NCI-H1436 (cell line): ENCODE measurements around the gene ZNF791.
"Not testable (repeated sequence)": the region's sequence is repeated elsewhere in the genome, so short reads cannot be mapped to it uniquely, and the experiment has no call there.

ENCODE experiments used
- DNase-seq: peaks from one replicate; lab custom pipeline; 2025; lab: John Stamatoyannopoulos, UW

ZNF791 gene

DNA sequence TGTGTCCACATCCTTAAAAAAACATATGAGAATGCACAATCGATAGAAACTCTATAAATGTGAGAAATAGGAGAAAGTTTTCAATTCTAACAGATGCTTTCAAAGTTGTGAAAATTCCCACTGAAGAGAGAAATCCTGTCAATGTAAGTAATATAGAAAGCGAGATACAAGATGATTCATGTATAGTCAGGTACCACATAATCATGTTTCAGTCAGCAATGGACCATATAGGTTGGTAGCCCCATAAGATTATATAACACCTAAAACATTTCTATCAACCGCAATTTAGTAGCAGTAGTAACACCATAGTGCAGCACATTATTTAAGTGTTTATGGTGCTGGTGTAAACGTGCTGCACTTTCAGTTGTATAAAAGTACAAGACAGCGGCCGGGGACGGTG lies 18.5 kb downstream of the ZNF791 start:
- no peak for DNase-seq

DNA sequence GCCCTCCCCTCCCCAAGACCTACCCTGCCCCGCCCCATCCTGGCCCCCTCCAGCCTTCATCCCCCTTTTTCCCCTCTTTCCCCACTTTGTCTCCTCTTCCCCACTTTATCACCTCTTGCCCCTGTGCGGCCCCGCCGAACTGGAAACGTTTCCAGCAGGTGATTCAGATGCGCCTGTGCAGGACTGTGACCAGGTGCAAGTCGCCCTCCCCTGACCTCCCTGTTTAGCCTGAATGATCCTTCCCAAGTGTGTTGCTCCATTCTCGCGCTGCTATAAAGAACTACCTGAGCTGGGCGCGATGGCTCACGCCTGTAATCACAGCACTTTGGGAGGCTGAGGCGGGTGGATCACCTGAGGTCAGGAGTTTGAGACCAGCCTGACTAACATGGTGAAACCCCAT lies 25.9 kb downstream of the ZNF791 start:
- DNase-seq = no peak

DNA sequence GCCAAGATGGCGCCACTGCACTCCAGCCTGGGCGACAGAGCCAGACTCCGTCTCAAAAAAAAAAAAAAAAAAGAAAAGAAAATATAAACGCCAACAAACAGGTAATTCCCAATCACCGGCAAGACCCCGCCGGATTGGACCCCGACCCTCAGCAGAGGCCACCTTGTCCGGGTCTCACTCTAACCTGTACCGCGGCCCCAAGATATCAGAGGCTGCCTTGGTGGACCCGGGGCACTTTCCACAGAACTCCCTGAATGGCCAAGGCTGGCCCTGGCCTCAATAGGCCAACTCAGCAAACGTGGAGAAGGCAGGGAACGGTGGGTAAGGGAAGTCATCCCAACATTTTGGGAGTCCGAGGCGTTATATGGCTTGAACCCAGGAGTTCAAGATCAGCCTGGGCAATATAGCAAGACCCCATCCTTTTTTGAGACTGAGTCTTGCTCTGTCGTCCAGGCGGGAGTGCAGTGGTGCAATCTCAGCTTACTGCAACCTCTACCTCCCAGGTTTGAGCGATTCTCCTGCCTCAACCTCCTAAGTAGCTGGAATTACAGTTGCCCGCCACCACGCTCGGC lies 28.0 kb downstream of the ZNF791 start:
- no peak for DNase-seq

DNA sequence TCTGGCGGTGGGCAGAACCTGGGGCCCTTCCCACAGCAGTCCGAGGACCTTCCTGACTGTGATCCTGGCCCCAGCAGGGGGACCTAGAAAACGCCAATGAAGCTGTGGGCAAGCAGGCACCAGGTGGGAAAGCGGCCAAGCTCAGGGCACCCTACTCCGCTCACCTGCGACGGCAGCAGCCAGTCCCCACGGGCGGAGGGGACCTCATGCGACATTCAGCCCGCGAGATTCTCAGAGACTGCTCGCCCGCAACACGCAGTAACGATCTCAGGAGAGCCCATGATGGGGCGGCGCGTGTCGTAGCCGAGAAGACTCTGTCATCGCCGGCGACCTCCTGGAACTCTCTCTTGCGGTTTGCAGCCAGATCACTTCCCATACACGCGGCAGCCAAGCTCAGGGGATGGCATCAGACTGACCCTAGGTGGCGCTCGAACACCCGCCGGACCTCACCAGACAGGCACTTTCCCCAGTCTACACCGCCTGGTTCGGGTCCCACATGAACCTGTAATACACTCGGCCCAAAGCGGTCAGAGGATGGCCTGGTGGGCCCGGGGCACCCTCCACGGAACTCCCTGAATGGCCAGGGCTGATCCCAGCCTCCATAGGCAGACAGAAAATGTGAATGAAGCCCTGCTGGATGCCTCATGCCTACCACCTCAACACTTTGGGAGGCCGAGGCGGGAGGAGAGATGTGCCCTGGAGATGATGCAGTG lies 29.3 kb downstream of the ZNF791 start:
- DNase-seq = no peak

DNA sequence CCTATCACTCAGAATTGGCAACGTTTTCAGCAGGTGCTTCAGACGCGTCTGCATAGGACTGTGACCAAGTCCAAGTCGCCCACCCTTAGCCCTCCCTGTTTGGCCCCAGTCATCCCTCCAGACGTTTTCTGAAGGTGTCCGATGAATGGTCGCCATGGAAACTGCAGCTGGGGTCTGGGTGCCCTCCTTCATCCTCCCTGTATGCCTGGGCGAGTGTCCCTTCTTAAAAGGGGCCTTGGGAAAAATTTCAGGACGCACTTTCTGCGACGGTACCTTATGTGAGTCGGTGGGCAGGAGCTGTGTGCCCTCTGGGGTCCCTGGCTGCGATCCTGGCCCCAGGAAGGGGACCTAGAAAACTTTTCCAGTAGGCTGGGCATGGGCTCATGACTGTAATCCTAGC lies 30.7 kb downstream of the ZNF791 start:
- no peak for DNase-seq

DNA sequence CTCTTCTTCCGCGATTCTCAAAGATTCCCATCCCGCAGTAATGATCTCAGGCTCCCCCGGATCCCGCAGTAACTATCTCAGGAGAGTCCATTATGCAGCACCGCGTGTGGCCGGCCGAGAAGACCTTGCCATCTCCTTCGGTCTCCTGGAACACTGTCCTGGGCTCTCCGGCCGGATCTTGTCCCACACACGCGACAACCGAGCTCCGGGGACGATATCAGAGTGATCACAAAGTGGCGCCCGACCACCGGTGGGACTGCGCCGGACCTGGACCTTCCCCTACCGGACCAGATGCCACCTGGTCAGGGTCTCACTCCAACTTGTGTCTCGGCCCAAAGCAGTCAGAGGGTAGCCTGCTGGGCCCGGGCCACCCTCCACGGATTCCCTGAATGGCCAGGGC lies 31.8 kb downstream of the ZNF791 start:
- no peak for DNase-seq

DNA sequence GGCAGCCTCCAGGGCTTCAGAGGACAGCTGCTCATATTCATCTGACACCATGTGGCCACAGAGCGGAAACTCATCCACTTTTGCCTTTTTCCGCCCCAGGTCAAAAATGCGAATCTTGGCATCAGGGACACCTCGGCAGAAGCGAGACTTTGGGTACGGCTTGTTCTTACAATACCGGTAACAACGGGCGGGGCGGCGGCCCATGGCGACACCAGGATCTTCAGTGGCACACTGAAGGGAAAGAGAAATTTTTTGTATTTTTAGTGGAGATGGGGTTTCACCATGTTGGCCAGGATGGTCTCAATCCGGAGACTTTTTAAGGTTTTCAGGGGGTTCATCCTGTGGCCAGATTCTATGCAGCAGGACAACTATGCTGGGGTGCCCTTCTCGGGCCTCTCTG lies 33.0 kb downstream of the ZNF791 start:
- DNase-seq = not testable (repeated sequence)

DNA sequence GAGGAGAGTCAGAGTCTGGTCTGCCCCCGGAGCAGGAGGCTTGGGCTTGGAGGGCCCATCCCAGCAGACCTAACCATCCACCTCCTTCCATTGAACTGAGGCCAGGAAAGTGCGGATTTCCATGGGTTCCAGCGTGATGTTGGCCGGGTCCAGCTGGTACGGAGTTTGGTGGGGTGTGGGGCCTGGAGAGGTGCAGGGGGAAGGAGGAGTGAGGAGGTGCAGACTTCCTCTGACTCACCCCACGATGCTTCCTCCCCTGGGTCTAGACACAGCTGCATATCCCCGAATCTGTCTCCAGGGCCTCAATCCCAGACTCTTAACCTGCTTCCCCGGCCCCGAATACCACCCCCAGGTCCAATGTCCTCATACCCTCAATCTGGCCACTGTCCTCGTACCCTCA lies 35.8 kb downstream of the ZNF791 start:
- DNase-seq = no peak

DNA sequence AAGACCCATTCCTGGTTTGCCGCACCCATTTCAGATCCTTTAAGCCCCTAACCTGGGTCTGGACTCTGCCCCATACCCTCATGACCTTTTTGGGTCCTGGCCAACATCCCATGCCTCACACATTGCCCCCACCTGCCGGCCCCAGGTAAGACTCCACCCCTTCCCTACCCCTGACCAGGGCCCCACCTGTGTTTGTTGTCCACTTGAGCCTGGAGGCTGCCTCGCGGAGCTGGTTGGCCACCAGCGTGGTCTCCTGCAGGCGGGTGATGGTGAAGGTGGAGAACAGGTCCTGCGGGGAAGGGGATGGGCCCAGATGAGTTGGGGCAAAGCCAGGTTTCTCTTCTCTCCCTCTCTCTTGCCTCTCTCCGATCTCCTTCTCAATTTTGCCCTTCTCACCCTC lies 36.3 kb downstream of the ZNF791 start:
- no peak for DNase-seq

DNA sequence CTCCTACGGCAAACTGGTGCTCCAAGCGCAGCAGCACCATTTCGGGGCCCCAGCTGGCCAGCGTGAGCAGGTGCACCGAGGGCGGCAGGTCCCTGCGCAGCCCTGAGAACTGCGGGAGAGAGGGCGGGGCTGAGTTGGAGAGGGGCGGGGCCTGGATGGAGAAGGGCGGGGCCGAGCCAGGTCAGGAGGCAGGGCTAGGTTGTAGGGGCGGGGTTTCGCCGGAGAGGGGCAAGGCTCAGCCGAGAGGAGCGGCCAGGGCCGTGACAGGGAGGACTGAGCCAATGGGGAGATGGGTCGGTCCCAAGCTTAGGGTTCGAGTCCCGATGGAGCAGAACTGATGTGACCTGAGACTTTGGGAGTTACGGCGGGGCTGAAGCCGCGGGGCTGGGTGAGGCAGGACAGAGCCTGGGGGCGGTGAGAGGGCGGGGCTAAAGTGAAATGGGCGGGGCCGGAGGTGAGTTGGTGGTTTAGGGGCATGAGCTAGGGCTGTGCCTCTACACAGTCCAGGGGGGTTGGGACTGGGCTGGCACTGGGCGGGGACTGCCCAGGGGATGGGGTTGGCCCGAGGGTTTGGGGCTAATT lies 36.9 kb downstream of the ZNF791 start:
- peak; percentile 24 for DNase-seq

DNA sequence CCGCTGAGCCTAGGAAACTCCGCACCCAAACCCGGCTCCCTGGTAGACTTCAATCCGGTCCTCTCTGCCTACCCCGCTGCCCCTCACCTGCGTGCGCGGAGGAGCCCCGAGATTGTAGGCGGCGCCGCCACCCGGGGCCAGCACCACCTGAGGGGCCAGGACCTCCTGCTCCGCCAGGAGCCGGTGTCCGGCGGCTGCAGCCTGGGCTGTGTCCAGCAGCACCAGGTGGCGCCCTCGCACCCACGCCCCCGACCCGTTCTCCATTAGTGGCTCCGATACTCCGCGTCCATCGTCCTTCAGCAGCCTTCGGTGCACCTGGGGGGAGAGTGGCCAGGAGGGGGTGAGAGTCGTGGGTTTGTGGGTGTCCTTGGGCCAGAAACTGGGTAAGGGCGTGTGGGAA lies 37.4 kb downstream of the ZNF791 start:
- DNase-seq = no peak

DNA sequence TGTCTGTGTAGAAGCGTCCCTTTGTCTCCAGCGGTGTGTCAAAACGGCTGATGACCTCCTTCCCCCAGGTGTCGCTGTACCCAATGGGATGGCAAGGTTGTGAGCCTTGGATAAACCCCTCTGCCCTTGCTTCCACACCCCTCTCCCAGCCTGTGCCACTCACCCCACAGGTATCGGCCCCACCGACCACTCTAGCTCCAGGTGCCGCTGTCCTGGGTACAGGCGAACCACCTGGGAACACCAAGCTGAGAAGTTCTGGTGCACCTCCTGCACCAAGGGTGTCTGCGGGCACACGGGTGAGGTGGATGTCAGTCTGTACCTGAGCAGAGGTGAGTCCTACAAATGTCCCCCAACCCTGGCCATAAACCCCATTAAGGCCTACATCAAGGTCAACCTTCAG lies 39.2 kb downstream of the ZNF791 start:
- no peak for DNase-seq

DNA sequence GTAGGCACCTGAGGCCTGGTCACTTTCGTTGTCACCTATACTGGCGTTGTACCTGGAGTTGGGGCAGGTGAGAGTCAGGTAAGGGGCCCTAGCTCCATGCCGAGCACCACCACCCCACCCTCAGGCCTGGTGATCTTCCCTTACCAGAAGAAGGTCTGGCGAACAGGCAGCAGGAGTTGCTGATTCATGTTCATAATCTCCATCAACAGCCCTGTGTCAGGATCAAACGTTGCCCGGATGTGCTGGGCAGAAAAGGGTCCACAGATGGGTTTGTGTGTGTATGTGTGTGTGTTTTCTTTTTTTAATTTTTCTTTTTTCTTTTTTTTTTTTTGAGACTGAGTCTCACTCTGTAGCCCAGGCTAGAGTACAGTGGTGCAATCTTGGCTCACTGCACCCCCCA lies 41.5 kb downstream of the ZNF791 start:
- DNase-seq = no peak

DNA sequence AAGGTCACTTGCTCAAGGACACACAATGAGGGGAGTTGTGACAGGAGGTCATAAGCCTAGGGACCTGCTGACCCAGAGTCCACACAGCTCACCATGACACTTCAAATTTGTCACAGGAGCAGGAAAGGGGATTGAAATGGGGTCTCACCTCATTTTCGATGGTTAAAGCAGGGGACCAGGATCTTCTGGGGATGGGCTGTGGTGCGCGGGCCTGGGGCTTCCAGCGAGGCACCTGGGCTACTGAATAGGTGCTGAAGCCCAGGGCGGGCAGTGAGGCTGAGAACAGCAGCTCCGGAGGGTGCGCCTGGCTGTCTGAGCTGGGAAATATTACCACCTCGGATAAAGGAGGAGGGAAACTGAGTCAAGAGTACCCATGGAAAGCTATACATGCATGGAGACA lies 44.8 kb downstream of the ZNF791 start:
- no peak for DNase-seq

DNA sequence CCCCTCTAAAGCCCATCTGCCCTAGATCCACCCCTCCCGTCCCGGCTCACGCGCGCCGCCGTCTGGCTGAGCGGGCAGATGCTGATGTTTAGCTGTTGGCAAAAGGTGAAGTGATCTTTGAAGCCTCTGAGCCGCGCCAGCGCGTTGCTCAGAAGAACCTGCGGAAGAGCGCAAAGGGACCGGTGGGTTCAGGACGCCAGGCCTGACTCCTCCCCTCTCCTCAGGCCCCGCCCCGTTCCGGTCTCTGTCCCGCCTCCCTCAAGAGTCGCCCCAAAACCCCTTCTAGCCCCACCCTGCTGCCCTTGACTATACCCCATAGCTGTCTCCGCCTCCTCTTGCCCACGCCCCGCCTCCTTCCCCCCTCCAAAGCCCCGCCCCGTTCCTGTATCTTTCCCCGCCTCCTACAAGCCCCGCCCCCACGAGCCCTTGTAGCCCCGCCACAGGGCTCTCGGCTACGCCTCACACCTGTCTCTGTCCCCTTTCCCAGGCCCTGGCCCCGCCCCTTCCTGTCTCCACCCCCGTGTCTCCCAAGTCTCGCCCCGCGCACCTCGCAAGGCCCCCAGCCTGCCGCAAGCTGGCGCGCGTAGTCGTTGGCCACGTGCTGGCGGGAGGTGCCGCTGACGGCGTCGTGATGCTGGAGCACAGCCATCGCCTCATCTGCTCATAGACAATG lies 46.3 kb downstream of the ZNF791 start:
- no peak for DNase-seq

DNA sequence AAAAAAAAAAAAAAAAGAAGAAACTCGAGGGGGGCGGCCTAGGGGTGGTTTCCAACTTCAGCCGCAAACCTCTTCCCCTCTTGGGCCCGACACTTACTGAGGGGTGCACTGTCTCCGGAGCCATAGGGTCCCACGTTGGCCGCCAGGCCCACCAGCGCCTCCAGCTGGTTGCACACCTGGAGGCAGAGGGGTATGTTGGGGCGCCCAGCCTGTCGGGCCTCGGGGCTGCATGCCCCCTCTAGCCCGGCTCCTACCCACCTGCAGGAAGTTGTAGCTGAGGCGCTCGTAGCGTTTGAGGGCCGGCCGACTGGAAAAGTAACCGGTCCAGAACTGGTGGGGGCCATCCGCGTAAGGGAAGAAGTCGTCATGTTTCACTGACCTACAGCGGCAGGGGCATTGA lies 47.2 kb downstream of the ZNF791 start:
- no peak for DNase-seq

DNA sequence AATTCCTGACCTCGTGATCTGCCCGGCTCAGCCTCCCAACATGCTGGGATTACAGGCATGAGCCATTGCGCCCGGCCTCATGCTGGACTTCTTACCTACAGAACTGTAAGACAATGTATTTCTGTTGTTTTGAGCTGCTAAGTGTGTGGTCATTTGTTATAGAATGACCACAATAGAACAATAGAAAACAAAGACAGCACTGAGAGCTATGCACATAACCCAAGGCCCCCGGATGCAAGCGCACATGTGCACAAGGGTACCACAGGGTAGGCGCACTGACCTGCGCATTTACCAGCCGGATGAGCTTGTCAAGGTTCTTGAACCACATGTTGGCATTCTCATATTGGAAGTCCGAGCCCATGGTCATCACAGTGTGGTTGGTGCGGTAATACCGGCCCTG lies 50.3 kb downstream of the ZNF791 start:
- no peak for DNase-seq

DNA sequence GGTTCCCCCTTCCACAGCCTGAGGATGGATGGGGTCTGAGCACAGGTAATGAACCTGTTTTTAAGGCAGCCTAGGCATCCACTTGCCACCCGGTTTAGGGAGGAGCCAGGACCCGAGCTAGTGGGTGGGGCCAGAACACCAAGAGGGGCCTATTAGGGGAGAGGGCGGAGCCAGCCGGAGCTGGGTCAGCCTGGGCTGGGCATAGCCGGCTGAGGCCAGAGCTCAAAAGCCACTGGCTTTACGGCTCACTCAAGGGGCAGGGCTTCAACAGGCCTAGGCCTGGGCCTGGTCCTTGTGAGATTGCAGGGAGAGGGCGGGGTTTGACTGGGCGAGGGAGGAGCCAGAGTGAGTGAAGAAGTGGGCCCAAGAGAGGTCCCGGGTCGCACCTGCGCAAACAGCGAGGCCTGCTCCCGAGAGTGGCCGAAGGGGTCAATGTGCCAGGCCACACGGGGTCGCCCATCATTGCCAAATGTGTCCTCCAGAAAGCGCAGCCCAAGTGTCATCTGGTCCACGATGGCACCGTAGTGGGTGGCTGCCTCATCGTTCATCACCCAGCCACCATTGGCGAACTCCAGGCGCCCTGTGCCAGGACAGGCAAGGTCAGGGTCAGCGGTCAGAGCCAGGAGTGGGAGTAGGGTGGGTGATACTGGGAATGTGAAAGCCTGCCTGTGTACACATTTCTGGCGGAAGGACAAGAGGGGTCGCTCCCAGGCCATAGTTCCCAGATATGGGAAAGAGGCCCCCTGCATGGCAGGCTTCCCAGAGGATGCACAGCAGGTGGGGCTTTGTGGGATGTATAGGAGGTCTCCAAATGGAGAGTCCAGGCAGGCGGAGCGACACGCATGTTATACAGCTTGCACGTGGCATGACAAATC lies 53.9 kb downstream of the ZNF791 start:
- DNase-seq = no peak

DNA sequence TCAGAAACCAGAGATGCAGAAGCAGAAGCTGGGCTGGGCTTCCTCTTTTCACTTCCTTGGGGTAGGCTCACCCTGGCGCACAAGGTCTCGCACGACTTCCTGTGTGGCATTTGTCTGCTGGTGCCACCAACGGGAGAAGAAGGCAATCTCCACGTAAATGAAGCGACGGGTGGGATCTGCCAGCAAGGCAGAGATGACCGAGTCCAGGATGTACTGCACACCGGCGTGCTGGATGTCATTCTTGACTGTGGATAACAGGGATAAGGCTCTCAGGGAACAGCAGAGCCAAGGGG lies 54.5 kb downstream of the ZNF791 start:
- DNase-seq = no peak

DNA sequence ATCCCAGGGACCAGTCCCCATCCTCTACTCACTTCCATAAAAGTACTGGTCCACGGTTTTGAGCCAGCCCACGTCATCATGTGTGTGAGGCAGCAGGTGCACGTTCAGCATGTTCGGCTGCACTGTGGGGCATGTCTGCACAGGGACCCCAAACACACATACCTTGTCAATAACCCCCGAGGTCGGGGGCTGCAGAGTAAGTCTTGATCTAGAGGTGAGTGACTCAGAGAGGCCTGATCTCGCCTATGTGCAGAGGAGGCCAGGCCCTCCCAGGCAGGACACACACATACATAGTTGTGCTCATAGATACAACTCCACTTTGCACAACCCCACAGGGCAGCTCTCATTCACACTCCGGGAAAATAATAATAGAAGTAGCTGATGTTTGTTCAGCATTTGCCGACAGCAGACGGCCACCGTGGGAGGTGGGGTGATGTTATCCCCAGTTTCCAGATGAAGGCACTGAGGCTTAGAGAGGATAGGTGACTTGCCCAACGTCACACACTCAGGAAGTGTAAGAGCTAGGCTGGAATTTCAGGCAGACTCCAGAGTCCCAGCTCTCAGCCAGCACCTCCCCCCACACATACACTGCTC lies 55.0 kb downstream of the ZNF791 start:
- DNase-seq = no peak

DNA sequence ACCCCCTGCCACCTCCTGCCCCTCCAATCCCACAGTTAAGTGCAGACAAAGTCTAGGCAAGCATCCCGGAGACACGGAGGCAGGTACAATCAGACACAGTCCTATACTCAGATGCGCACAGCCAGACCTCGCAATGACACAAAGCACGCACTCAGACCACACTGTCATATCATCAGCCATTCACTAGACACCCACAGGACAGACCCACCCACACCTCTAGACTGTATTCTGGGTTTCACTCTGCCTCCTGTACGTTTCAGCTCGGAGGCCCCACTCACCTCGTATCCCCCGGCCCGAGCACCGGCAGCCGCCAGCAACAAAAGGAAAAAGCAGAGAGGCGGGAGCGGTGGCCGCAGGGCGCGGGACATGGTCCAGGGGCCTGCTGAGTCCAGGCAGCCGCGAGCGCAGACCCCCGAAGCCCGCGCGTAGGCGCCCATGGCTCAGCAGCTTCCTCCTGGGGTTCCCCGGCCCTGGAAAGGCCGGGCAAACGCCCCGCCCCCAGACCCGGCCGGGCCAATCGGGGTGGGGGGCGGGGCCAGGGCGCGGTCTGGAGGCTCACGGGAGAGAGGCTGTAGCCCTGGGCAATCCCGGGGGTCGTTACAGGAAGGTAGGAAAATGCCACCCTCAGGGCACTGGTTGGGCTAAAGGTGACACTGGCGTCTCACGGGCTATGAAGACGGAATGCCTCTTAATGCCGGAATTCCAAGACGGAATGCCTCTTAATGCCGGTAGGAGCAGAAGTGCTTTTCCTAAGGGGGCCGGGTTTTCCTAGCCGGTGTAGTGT lies 55.7 kb downstream of the ZNF791 start, which contains the start of the genes MAN2B1 and WDR83:
TSS of gene MAN2B1 (minus strand) at position 478 of the 784 bp plus-strand sequence. CDS start at position 437, 41 bp downstream.
TSS of gene WDR83 (plus strand) at position 543 of the 784 bp plus-strand sequence. CDS start 2,984 bp downstream, outside the sequence.
- DNase-seq = peak; percentile 75
